Measurements from ENCODE around the gene TNS1.

TNS1 gene

DNA sequence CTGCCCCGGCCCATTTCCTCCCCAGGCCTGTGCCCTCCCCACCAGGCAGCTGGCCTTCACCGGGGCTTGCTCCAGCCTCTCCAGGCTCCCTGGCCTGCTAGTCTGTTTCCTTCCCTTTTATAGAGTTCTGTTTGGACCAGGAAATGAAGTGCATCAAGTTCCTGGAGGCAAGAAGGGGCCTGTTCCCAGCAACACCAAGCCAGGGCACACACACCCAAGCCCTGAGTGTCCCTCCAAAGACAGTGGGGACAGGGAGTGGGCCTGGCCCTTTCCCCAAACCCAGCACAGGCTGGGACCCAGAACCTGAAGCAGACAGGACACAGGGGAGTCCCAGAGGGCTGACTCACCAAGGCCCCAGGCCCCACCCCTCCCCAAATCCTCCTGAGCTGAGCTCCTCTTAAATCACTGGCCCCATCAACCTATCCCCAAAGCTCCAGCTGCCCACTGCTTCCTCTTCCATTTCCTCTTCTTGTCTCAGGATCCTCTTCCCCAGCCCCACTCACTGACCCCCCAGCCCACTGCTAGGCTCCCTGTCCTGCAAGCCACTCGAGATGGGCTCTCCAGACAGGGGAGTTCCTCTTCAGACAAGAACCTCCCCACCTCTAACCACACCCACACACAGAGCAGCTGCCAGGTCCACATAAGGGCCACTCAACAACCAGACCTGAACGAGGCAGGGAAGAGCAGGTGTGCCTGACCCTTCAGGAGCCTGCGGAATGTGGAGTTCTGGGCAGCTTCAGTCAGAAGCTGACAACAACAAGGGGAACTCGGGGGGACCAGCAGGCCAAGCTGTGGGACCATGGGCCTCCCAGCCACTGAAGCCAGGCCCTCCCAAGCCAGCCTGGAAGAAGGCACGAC lies 74.2 kb downstream of the TNS1 start:
- DNase-seq = no peak

DNA sequence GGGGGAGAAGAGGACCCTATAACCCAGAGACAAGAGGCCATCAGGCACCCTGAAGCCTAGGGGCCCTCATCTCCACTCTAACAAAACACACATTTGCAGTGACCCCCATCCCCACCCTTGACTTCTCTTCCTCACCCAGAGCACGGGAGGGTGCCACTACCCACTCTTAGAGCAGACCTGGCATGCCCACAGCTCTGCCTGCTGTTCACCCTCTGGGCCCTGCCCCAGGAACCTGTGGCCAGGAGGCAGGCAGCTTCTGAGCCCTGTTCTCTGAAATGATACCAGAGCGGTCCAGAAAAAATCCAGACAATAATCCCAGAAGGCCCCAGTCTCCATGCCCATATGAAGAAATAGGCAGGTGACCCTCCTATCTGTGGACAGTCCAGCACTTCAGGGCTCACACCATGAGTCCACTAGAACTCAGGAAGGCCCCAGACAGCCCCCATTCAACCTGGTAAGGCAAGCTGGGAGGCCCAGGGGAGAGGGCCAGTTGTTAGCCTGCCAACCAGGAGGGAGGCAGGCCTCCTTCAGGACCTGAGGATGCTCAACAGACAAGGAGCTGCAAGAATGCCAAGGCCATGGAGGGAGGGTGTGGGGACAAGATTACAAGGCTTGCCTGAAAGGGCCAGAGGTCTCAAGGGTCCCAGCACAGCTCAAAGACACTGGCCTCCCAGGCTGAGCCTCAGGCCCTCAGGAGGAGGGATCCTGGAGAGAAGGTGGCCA lies 75.0 kb downstream of the TNS1 start:
- no peak for DNase-seq

DNA sequence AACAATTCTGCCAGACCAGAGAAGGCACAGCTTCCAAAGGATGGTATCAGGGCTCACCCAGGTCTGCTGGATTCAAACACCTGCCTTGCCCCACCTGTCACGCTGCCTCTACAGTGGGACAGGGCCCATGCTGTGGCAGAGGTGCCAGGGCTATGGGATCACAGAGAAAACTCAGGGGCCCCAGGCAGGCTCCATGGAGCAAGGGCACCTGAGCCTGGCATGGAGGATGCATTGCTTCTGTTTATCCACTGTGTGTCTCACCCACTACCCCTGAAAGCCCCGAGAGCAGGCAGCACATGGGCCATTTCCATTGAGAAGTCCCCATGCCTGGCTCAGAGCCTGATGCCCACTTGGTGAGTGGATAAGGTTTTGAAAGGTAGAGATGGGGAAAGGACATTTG lies 76.0 kb downstream of the TNS1 start:
- DNase-seq = no peak

DNA sequence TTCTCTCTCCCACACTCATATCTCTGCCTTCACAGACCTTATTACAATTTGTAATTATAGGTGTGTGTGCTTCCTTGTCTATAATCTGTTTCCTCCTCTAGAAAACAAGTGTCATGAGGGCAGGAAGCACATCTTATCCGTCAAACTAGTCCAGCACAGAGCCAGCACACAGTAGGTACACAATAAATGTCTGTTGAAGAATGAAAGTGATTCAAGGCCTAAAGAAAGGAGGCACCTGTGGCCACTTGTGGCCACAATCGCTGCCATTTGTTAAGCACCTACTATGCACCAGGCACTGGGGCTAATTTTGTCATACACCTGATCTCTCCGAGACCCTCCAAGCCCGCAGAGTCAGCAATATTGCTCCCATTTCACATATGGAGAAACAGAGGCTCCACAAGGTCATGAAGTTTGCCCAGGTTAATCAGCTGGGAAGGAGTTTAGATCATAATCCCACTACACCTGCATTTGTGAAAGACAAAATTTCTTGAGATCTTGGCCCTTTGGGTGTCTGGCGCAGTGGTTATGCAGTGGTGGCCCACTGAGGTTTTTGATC lies 78.4 kb downstream of the TNS1 start:
- DNase-seq = no peak

DNA sequence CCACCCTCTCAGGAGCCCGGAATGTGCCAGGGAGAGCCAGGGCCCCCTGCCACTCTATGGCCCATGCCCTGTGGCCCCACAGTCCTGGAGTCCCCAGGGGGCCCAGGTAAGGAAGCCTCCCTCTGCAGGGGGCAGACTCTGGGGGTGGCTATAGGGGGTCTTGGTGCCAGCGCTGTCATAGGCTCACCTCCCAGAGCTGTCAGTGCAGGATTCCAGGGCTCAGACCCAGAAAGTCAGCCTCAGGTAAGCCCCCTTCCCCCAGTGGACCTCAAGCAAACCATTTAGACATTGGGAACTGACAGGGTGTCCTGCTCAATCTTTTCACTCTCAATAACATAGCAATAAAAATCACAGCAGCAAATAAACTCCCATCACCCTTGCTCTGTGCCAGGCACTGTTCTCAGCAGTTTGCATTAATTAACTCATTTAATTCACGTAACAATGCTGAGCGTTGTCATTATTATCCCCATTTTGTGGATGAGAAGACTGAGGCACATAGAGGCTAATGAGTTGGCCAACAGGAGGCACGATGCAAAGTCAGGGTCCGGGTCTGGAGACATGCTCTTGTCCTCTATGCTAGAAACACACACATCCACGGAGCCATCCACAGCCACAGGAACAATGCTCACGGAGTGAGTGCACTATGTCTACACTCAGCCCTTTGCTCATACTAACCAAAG lies 79.6 kb downstream of the TNS1 start:
- DNase-seq = no peak

DNA sequence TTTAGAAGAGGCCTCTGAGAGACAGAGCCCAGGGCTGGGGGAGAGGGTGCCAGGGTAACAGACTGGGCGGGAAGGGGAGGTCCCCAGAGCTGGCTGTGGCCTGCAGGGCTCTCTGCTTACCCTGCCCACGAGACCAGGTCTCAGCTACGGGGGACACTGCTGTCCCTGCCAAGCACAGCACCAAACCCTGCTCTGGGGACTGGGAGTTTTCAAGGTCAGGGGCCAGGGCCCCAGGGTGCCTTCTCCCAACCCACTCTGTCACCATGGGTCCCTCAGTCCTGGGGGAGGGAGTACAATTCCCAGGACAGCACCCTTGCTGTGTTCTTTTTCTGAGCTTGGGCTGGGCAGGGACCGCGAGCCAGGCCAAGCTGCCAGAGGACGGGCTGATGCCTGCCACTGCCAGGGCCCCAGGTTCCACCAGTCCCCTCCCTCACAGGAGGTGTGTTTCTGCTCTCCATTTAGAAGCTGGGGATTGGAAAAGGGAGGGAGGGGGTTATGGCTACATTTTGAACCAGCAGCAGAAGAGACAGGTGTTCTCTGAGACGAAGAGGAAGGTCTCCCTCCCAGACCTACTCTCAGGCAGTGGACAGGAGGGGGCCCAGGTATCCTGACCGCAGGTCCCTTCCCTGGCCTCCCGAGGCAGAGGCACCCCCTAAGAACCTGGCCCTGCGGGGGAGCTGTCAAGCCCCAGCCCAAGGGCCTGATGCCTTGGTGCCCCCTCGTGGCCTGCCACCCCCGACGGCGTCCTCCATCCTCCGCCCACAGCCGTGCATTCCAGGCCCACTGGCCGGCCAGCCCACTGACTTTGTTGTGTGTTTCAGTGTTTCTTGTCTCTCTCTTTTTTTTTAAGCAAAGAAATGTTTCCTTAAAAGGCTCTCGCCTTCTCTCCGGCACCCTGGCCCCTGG lies 80.4 kb downstream of the TNS1 start:
- no peak for DNase-seq

DNA sequence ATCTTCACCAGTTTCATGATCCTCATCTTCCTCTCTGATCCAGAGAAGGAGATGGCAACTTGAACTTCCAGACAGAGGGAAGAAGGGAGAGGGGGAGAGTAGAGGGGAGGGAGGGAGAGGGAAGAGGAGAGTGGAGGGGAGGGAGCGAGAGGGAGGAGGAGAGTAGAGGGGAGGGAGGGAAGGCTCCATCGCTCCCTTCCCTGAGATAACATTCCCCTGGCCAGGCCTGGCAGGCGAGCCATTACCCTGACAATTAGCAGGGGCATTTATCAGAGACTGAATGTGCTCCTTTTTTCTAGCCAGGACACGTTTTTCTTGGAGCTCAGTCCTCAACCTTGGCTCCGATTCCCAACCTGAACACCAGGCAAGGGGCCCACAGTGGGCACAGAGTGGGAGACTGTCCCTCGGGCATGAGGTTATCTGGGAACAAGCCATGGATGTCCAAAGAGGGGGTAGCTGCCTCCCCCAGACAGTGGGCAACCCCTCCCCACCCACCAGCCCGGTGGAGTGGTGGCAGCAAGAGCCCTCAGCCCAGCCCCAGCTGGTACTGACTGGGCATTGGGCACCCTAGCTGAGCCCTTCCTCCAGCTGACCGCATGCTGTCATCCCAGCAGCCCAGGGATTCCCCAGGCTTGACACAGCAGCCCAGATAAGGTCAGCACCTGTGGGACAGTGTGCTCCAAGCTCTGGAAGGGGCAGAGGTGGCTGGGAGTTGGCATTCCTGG lies 81.8 kb downstream of the TNS1 start:
- no peak for DNase-seq

DNA sequence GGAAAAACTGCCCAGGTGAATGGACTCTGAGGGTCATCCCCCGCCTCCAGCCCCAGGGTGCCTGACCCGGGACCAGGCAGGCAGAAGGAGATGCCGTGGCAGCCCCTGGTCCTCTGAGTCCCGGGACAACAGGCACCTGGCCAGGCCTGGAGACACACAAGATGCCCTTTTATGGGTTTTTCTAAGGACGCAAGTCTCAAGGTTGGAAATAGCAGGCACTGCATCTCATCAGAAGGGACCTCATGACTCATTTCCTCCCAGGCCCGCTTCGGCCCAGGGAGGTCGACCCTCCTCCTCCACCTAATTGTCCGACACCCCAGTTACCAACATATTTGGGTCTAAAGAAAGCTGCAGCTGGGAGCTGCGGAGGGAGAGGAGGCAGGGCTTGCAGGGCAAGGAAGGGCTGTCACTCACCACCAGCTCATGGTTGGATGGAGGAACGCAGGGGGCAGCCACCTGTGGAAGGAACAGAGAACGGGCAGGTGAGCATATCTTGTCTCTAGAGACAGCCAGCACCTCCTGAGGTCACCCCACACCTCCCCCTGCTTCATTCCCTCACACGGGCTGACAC lies 82.9 kb downstream of the TNS1 start:
- DNase-seq = no peak

DNA sequence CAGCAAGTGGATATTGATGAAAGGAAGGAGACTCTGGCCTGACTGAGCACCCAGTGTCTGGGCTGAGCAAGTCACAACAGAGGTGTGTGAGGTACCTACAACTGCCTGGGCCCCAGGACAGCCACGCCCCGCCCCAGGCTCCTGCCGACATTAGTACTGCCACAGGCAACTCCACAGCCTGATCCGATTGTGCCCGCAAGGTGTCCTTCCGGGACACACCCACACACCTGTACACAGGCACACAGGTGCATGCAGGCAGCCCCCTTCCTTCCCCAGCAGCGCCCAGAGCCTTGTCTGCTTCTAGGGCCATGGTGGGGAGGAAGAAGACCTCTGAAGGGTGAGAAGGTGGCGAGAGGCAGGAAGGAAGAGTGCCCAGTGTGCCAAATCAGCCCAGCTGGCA lies 83.6 kb downstream of the TNS1 start:
- no peak for DNase-seq

DNA sequence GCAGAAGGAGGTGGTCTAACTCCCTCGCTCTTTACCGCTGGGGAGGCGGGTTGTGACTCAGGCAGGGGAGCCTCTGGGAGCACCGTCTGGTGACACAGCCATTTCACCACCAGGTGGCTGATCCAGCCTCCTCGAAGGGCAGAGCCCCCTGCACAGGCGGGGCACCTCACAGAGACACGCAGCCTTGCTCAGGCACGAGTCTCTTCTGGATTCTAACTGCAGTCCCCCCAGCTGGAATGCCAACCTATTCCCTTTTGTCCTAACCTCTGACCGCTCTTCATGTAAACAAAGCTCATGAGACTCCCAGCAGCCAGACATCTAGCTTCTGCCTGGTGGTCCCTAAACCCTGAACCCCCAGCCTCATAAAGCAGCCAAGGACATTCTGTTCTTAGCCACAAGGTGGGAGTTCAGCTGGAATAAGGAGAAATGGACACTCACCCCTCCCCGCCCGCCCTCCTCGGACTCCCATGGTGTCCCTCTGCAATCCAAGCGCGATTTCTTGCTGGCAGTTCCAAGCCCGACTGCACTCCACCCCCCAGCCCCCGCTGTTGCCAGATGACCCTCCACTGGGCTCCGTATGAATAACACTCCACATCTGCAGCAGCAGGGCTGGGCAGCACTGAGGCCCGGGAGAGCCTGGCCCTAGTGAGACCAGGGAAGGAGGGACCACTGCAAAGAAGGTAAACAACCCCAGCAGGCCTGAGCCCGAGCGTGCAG lies 84.3 kb downstream of the TNS1 start:
- DNase-seq = no peak

DNA sequence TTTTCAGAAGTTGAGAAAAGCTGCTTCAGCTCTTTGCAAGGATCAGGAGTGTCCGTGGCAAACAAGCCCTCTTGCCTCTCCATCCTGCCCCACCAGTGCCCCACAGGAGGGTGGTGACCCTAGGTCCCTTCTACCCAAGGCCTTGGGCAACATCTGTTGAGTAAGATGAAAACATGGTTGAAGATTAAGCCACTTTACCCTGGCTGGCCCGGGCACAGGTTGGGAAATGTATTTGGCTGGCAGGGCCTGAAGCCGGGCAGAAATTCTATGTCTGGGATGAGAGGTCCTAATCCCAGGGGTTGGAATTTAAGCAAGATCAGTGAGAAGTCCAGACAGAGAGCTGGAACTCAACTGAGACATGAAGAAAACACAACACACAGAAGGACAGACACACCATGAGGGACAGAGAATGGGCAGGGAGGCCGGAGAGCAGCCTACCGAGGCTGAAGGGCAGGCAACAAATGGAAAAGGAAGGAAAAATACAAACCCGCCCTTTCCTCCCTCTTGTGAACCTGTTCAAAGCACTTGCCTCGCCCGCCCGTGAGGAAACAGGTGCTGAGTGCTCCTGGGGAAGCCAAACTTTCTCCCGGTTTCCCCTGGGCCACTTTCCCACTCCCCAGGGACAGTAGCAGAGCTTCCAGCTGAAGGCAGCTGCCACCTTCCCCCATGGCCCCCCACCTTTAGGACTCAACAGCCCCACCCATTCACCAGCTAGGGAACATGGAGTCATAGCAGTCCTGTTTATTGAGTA lies 86.1 kb downstream of the TNS1 start:
- no peak for DNase-seq

DNA sequence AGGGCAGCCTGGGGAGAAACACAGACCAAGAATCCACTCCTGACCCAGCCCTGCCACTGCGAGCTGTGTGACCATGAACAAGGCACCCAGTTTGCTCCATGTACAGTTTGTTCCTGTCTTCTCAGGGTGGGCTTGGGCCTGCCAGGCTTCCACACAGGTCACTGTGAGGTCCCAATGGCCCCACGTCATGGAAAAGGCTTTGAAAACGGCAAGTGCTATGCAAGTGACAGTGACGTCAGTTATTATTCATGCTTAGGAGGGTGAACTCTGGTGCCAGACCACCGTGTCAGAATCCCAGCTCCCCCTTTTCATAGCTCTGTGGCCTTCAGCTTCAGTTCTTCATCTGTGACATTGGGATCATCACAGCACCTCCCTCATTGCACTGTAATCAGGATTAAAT lies 87.1 kb downstream of the TNS1 start:
- DNase-seq = no peak

DNA sequence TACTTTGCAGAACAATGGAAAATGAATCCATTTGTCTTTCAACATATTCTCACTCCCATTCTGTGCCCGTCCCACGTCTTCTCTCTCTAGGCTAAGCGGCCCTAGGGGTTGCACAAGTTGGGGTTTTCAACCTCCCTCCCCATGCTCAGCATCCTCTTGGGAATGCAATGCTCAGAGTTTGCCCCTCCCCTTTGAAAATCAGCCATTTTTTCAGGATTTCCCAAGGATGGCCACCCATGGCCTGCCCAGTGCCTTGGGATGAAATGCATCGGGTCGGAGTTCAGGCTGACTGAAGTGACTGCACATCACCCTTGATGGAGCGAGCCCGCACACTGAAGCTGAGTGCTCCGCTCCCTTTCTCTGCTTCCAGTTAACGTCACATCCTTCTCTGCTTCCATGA lies 87.9 kb downstream of the TNS1 start:
- DNase-seq = no peak

DNA sequence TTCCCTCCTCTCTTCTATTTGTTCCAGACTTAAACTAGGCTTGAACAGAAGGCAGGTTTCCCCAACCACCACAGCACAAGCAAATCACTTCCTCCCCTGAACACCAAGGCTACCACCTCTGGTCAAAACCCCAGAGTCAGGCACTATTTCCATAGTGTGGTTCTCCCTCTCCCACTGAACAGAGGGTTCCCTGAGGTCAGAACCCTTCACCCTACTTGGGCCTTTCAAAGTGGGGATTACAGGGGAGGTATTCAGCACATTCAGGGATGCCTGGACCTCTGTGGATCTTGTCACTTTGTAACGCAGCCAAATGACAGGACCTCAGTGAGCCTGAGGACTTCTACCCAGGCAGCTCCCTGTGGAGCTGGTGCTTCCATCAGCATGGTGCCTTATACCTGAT lies 88.7 kb downstream of the TNS1 start:
- DNase-seq = no peak

DNA sequence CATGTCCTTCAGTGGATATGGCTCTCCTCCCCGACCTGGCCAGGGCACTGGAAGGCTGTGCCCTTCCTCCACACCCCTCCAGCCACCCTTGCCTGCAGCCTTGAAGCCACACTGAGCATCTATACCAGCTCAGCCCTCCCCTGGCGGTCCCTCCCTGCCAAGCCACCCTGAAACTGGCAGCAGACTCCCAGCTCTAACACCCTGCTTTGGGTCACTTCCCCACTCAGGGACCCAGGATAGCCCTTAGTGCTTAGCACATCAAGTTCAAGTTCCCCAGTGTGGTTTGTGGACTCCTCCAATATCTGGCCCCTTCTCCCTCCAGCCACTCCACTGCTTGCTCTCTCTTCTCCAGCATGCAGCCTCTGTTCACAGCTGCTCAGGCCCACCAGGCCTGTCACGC lies 89.4 kb downstream of the TNS1 start:
- no peak for DNase-seq

DNA sequence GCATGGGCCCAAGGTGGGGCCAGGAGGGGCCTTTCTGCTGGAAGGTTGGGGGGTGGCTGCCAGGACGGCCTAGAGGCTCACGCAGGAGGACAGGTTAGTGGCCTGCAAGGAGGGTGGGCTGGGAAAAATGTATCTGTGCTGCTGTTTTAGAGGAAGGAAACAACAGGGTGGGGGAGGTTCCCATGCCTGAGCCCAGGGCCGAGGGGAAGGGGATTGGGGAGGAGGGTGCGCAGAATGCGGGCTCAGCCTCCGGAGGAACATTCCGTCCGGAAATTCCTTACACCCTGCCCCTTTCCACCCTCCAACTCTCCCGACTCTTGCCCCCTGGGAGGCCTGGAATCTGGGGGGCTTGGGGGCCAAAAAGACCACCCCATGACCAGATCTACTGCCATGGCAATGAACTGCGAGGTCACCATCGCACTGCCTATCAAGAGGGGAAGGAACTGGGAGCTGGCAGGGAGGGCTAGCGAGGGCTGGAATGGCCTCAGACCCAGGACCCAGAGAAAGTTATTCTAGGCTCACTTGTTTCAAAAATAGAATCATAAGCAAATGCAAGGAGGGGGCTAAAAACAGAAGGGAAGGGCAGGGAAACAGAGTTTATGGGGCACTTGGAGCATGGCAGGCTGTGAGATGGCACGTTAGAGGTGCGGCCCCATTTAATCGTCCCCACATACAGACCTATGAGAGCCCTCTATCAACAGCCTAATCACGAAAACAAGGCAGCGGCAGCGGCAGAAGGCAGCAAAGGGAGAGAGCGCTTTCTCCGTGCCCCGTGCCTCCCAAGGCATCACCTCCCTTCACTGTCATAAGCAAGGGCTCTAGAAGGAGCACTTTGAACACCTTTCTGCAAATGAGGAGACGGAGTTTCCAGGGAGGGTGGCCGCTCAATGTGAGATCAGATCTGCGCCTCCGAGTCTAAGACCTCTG lies 90.4 kb downstream of the TNS1 start:
- DNase-seq = no peak

DNA sequence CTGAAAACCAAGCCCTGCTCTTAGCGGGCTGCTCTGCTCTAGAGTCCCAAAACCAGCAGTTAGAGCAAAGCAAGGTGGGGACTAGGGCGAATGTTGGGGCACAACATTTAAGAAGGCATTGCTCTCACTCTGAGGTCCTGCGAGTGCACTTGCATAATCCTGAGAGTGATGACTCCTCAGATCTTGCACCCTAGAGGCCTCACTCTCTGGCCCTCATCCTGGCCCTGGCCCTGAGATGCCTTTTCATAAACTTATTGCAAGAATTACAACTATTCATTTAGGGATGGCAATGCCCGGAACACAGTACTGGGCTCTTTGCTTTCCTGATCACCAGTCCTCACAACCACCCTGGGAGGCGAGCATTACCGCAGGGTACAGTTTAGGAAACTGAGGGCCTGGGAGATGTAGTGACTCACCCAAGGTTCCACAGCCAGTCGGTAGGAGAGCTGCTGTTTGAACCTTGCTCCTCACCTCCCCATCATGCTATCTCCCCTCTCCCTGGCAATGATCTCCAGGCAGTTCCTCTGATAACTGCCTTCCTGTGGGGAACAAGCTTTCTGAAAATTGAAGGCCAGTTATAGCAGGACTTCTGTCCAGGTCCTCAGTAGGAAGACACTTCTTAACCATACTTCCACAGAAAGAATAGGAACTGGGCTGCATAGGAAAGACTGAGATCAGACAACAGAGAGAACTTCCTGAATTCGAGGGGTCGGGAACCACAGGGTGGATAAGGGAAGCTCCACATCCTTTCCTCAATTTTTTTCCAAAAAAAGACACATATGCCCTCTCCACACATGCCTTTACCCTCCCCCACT lies 91.3 kb downstream of the TNS1 start:
- DNase-seq = no peak

DNA sequence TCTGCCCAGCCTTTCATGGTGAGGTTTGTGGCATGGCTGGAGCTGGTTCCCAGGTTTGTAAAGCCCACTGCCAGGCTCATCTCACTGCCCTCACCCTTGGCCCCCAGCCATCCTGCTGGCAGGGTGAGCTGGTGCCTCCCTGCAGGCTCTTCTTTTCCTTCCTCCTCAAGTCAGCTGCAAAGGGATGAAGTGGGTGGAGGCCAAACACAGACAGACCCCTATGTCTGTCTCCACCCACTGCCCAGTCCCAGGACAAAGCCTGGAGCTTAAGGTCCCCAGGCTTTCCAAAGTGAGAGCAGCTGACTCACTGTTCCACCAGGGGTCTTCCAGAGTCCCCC lies 92.0 kb downstream of the TNS1 start:
- no peak for DNase-seq

Data from CD4-positive, alpha-beta T cell treated with Interleukin-17A for 4 hours (primary cell).